Mucosa of gallbladder (tissue), 1 donor: ENCODE data around the gene DST. TPM values are rescaled to one million over a fixed set of nuclear protein-coding genes. Genes with fewer than 3 reads are reported as not detected.
A peak's percentile ranks its signal among the peaks of the same experiment; 100 is the strongest.
"Not testable (repeated sequence)": the region's sequence is repeated elsewhere in the genome, so short reads cannot be mapped to it uniquely, and the experiment has no call there.

Source experiments
- DNase-seq: peaks from one replicate; pipeline ENCODE4 v3.0.0-alpha.2; 2020; ENCODE audit warnings: low spot score
- total RNA-seq: library from RNA; stranded (reverse); gene quantifications from one replicate; pipeline ENCODE4 v1.2.1, GENCODE V29; 2021
- donor health status: DM: no; HTN: no; CAD: no.

DST gene
- total RNA-seq, 1 donor from 2014 or later = 236 TPM

- DNase-seq = peak; percentile 28
Measured at GRCh38 chr6:56663344-56663743, 20.7 kb upstream of the DST start.

DNA sequence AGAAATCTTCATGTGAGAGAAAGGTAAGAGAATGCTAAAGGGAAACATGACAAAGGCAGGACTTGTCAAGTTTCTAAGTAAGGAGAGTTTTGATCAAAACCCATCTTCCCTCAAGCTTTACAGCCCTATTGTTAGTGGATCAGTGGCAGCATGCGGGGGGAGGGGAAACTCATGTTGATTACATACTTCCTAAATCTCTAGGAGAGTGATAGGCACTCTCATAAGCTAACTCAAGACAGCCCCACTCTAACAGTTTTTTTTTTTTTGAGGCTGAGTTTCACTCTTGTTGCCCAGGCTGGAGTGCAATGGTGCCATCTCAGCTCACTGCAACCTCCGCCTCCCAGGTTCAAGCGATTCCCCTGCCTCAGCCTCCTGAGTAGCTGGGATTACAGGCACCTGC is 18.6 kb upstream of the DST start:
- not testable (repeated sequence) for DNase-seq

DNA sequence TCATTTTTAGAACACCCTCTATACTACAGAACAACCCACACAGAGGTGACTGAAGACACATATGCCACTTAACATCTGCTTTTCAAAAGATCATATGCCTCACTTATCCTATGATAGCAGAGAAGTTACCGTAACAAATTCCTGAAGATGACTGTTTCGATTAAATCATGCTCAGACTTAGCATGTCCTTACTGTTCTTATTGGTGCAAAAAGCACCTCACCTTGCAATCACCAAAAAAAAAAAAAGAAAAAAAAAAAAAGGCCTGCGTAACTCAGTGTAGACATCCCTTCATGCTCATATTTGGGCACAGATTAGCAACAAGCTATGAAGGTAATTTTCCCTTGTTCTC is 17.7 kb upstream of the DST start:
- DNase-seq = no peak

GRCh38 chr6:56659721-56660380 is 17.2 kb upstream of the DST start:
- DNase-seq = no peak

- no peak for DNase-seq
Measured at GRCh38 chr6:56658326-56658725, 15.6 kb upstream of the DST start.

DNA sequence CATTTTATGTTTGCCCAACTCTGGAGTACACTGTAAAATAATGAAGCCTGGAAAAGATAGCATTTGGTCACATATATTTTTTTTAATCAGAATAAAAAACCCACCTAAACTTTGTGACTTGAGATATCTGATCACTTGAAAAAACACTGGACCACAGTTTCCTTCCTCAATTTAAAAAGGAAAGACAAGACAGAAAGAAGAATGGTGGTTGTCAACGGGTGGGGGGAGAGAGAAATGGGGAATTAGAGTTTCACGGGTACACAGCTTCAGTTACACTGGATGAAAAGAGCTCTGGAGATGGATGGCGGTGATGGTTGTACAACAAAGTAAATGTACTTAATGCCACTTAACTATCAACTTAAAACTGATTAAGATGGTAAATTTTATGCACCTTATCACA is 14.7 kb upstream of the DST start:
- DNase-seq = no peak

- no peak for DNase-seq
Measured at GRCh38 chr6:56656466-56656865, 13.8 kb upstream of the DST start.

GRCh38 chr6:56655996-56656395 is 13.3 kb upstream of the DST start:
- no peak for DNase-seq

DNA sequence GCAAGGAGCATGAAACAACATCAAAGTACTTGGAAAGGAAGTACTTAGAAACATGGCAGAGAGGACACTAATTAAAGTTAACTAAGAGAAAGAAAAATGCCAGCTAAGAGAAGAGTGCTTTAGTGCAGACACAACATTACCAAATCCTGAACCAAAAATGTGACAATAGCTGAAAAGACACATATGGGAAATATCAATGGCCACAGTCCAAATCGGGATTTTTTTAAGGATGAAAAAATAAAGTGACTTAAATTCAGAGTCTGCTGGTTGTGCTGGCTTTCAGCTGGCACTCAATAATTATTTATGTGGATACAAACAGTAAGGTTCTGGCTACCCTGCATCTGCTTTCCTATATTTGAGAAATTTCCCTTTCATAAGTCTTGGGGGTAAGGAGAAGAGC is 12.6 kb upstream of the DST start:
- no peak for DNase-seq

GRCh38 chr6:56652994-56653393 is 10.3 kb upstream of the DST start:
- no peak for DNase-seq

- no peak for DNase-seq
Measured at GRCh38 chr6:56652231-56652630, 9.5 kb upstream of the DST start.

GRCh38 chr6:56650191-56650590 is 7.5 kb upstream of the DST start:
- no peak for DNase-seq

DNA sequence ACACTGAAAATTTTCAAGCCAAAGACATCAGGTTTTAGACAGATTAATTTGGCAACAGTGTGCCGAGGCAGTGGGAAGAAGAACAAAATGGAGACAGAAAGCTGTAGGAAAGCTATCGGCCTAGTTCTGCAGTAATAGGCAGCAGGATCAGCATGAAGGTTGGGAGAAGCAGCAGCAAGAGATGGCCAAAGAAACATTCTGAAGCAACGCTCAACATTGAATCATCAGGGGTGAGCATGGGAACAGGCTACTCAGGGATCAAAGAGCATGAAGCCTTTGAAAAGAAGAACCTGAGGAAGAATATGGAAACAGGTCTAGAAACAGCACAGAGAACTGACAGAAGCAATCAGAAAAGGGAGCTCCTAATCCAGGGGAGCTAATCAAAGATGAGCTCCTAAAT is 7.1 kb upstream of the DST start:
- no peak for DNase-seq

- no peak for DNase-seq
Measured at GRCh38 chr6:56649053-56649769, 6.5 kb upstream of the DST start.

GRCh38 chr6:56647172-56647762 is 4.6 kb upstream of the DST start:
- no peak for DNase-seq

DNA sequence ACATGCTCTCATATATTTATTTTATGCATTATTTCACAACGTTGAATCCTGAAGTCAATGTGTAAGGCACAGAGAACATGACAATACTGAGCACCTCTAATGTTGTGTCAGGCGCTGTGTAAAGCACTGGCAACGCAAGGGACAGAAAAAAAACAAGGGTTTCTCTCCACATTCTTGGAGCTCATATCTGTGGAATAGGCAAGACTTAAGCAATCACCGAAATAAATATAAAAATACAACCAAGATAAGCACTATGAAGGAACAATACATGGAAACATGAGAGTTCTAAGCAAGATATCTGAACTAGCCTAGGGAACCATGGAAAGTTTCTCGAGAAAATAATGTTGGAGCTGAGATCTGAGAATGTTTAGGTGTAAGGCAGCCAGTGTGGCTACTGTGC is 1.7 kb upstream of the DST start:
- no peak for DNase-seq

GRCh38 chr6:56643379-56644089 is 845 bp upstream of the DST start:
- DNase-seq = no peak

GRCh38 chr6:56640374-56640773 is 2.3 kb downstream of the DST start:
- no peak for DNase-seq

GRCh38 chr6:56638760-56639159 is 3.9 kb downstream of the DST start:
- DNase-seq = no peak

GRCh38 chr6:56637640-56638039 is 5.0 kb downstream of the DST start:
- no peak for DNase-seq

- DNase-seq = no peak
Measured at GRCh38 chr6:56628105-56628504, 14.6 kb downstream of the DST start.

DNA sequence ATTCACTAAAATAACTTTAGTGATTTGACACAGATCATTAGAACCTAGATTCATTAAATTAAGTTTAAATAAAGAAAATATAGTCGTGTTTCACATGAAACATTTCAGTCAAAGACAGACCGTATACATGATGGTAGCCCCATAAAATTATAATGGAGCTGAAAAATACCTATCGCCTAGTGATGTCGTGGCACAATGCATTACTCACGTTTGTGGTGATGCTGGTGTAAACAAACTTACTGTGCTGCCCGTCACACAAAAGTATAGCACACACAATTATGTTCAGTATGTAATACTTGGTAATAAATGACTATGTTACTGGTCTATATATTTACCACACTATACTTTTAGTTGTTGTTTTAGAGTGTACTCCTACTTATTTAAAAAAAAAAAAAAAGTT is 17.3 kb downstream of the DST start:
- DNase-seq = no peak

GRCh38 chr6:56624728-56625069 is 18.0 kb downstream of the DST start:
- DNase-seq = no peak
